ENCODE results near the gene DMRTB1.
"Not testable (repeated sequence)": the region's sequence is repeated elsewhere in the genome, so short reads cannot be mapped to it uniquely, and the experiment has no call there.

The DMRTB1 gene

GRCh38 chr1:53459321-53460175 lies at the start of gene DMRTB1:
Gene DMRTB1, plus strand, starts transcription at chr1:53459399. Its CDS starts 55 bp downstream, at chr1:53459454.
- DNase-seq, result no peak

GRCh38 chr1:53409695-53410094 lies 49.5 kb upstream of the DMRTB1 start:
- DNase-seq, result no peak

DNA sequence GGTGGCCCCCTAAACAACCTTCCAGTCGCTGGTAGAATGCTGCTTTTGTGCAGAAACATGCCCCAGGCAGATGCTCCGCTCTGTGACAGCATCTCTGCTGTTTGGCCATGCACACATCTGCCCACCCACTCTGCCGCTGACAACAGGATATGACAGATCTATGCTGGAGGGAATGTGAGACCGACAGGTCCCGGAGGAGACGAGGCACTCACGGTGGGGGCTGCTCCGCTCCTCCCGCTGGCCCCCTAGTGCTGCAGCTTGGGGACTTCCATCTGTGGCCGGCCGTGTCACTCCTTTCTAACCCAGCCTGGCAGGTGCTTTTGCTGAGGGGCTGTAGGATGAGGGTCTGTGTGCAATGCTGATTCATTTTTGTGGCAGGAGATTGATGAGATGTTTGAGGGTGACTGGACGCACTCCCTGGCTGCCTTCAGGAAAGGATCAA lies 49.1 kb upstream of the DMRTB1 start:
- DNase-seq, result no peak

DNA sequence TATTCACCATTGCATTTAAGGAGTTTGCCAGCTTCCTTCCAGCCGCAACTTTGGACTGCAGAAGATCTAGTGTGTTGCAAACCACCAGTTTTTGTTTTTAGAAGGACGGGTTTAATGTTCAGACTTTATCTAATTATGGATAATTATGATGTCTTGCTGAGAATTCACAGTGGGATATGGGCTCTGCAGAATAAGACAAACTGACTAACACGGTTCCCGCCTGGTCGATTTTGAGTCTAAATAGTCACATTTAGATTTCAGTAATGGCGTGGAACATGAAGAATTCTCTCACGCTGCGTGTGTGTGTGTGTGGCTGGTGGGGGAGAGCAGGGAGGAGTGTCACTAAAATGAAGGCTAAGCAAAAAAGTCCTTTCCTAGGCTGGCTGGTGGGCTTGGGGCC lies 48.5 kb upstream of the DMRTB1 start:
- DNase-seq, result no peak

DNA sequence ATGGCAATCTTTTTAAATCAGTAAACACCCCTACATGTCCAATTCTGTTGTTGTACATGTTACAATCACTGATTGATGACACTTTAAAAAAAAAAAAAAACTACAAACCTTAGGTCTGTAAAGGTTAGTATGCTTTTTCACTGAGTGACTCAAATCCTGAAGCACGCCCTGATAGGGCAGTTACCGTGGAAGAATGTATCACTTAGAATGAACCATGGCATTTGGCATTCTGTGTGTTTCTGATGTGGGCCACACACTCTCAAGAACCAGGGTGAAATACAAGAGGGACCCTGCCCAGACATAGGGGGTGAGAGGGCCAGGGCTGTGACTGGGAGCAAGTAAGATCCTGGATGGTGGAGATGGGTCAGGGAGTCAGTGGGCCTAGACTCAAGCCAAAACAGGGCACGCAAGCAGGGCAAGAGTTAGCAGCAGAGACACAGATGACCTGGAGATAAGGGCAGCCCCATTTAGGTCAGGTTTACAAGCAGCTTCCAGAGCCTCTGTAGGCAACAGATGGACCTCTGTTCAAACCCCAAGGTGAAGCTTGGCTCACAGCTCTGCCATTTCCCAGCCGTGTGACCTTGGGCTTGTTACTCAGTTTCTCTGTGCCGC lies 47.6 kb upstream of the DMRTB1 start:
- DNase-seq, result no peak

GRCh38 chr1:53412285-53413174 lies 46.7 kb upstream of the DMRTB1 start:
- DNase-seq, result no peak

GRCh38 chr1:53413175-53414001 lies 45.8 kb upstream of the DMRTB1 start:
- no peak for DNase-seq

DNA sequence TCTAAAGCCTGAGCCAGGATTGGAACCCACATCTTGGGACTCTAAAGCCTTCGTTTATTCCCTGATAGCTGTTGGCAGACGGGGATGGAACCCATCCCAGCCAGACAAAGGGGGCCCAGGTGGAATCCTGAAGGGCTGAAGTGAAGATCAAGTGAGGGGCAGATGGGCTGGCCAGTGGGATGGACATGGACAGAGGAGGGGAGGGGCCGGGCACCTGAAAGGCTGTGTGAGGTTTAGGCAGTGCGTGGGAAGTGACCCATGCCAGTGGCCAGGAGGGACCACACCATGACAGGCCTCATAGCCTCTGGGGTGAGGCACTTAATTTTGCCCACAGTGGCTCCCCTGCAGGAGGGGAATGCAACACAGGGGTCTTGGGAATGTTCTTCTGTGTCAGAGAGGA lies 44.6 kb upstream of the DMRTB1 start:
- DNase-seq, result no peak

DNA sequence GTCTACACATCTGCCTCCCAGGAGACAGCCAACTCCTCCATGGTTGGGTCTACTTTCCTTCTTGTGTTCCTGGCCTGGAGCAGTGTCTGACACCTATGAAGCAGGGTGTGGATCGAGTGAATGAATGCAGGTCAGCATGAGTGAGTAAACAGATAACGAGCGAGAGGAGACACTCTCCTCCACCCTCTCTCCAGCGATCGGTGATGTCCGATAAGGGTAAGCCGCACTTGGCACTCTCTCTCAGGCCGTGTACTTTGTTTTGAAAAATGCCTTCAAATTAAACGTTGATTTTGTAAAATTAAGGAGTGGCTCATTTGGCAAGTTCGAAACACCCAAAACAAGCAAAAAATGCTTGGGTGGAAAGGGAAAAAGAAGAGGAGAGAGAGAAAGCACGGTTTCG lies 43.8 kb upstream of the DMRTB1 start:
- no peak for DNase-seq

DNA sequence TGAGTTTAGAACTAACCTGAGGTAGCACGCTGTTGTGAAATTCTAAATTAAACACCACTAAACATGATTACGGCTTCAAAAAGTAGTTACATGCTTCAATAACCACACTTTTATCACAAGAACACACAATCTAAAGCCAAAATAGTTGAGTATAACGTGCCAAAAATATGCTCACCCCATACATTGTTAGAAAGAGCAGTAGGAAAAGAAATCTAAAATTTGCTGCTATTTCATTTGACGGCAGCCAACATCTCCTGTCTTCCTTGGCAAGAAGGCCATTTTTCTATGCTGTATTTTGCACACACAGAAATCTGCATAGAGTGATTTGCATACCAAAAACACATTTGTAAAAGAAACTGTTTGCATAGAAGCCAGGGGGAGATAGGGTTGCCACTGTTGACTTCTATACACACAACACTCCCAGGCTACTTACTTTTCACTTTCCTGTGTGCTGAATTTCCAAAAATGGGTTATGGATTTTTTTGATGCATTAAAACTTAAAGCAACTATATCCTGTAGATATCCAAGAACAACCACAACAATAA lies 42.9 kb upstream of the DMRTB1 start:
- no peak for DNase-seq

DNA sequence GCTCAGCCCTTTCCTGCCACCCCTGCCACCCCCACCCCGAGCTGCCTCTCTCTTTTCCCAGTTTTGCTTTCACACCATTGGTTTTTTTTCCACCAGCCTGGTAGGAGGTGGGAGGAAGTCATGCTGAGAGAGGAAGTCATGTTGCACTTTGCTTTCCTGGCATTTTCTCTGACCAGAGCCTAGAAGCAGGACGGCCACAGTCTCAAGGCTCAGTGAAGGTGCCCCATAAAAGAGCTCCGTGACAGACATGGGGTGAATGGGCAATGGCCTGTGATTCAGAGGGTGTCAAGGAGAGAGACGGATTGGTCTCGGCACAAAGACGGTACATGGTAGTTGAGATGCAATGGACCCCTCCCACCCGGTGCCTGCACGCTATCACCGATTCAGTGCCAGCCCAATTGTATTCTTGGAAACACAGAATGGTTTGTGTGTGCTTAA lies 42.1 kb upstream of the DMRTB1 start:
- DNase-seq, result no peak

DNA sequence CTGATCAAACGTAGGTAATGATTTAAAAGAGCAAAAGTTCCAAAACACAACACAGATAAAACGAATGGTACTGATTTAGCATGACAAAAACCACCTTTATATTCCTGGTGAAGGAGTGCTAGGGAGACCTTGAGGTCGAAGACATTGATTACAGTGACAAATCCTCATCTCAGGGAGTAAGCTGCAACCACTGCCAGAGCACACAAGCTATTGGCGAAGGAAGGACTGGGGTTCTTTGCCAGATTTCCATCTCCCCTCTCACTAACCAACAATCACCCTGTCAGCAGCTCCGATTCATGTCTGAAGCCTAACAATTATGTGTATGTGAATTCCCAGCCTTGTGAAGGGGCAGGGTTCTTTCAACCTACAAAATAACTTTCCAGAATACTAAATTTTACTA lies 40.2 kb upstream of the DMRTB1 start:
- DNase-seq, result no peak

GRCh38 chr1:53420341-53420740 lies 38.9 kb upstream of the DMRTB1 start:
- no peak for DNase-seq

DNA sequence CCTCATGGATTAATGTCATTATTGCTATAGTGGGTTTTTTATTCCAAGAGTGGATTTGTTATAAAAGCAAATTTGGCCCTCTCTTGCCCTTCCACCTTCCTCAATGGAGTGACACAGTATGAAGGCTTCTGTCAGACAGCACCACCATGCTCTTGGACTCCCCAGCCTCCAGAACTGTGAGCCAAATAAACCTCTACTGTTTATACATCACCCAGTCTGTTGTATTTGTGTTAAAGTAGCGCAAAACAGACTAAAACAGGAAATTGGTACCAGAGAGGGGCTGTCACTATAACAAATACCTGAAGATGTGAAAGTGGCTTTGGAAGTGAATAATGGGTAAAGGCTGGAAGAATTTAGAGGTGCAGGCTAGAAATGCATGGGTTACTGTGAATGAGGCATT lies 38.0 kb upstream of the DMRTB1 start:
- DNase-seq, result no peak

GRCh38 chr1:53430261-53430660 lies 28.9 kb upstream of the DMRTB1 start:
- no peak for DNase-seq

DNA sequence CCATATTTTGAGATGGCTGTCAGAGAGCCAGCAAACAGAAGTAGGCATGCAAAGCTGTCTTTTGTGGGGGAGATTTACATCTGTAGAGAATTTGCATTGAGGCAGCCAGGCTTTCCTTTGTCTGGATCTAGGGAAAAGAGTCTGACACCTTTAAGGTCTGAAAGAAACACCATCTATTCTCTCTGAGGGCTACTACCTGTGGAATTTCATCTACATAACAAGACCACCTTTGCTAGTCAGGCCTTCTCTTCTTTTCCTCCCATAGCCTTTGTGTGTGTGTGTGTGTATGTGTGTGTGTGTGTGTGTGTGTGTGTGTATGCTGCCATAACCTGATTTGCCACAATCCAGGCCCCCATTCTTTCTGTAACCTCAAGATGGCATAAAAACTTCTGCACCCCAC lies 28.4 kb upstream of the DMRTB1 start:
- no peak for DNase-seq

GRCh38 chr1:53431244-53431643 lies 28.0 kb upstream of the DMRTB1 start:
- DNase-seq, result no peak

- DNase-seq, result no peak
Observed at GRCh38 chr1:53431805-53432565, 27.2 kb upstream of the DMRTB1 start.

DNA sequence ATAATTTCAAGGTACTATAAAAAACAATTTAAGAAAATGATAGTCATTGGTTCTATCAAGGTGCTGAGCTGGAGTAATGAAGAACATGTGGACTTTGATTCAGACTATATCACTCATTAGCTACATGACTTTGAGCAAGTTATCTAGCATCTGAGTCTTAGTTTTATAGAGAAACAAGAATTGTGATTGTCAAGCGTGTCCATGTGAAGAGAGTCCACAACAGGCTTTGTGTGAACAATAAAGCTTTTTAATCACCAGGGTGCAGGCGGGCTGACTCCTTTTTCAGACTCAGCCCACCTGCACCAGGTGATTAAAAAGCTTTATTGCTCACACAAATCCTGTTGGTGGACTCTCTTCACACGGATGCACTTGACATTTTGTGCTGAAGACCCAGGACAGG lies 26.6 kb upstream of the DMRTB1 start:
- no peak for DNase-seq

- DNase-seq, result not testable (repeated sequence)
Observed at GRCh38 chr1:53434405-53435007, 24.7 kb upstream of the DMRTB1 start.

DNA sequence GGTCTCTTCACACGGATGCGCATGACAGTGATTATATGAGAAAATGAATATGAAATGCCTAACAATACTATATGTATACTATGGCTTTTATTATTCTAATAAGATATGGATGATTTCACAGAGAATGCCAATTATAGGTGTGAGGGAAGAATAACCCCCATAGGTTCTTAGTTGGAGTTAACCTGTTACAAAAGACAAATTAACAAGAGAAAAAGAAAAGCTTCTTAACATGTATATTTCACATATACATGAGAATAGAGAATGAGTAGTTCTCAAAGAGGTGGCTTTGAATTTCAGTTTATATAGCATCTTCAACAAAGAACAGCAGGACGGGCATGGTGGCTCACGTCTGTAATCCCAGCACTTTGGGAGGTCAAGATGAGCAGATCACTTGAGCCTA lies 24.0 kb upstream of the DMRTB1 start:
- no peak for DNase-seq

Measured in NCI-H1048 (cell line).